Activated naive CD4-positive, alpha-beta T cell treated with Interleukin-2 at 50 U/mL for 16 hours (primary cell): Measurements from ENCODE around the gene NRIP2.
"Not testable (repeated sequence)": the region's sequence is repeated elsewhere in the genome, so short reads cannot be mapped to it uniquely, and the experiment has no call there.

Experiments
- DNase-seq: peaks from one replicate; pipeline ENCODE4 v3.0.0-alpha.2; 2020

NRIP2 gene, protein sequence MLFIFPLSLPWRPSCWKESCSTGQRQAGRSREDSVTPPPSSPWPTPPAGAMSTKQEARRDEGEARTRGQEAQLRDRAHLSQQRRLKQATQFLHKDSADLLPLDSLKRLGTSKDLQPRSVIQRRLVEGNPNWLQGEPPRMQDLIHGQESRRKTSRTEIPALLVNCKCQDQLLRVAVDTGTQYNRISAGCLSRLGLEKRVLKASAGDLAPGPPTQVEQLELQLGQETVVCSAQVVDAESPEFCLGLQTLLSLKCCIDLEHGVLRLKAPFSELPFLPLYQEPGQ

DNA sequence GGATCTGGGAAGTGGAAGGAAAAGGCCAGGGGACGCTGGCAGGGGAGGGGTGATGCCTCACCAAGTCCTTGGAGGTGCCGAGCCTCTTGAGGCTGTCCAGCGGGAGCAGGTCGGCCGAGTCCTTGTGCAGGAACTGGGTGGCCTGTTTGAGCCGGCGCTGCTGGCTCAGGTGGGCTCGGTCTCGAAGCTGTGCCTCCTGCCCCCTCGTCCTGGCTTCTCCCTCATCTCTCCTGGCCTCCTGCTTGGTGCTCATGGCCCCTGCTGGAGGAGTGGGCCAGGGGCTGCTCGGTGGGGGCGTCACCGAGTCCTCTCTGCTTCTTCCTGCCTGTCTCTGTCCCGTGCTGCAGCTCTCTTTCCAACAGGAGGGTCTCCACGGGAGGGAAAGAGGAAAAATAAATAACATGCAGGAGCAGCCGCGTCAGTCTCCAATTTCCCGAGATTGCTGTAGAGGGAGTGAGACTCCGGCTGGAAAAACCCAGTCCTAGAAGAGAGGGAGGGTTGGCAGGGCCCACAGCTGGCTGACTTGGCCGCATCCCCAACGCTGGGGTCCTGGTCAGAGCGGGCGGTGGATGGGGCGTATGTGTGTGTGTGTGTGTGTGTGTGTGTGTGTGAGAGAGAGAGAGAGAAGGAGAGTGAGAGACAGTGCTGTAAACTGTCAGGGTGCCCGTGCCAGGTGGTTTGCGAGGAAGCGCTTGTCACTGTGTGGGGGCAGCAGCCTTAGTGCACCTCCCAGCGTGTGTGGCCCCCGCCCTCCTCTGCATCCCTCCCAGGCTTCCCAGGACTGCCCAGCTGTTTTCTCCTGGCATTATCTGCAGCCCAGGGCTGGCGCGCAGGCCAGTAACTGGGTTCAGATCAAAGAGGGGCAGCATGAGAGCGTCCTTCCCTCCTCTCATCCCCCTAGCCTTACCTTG lies at the start of gene NRIP2:
TSS of gene NRIP2 (minus strand) at position 455 of the 911 bp plus-strand sequence. CDS start at position 403, 52 bp downstream.
- no peak for DNase-seq

DNA sequence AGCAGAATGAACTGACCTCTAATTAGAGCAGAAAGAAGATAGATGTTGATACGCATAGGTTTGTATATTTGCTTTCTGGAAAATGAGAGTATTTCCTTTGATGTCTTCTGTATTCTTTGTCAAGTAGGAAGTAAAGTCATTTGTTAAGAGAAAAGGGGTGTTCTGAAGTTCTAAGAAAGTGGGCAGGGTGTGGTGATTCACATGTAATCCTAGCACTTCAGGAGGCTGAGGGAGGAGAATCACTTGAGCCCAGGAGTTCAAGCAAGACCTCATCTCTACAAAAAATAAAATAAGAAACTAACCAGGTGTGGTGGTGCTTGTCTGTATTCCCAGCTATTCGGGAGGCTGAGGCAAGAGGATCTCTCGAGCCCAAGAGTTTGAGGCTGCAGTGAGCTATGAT lies 45.0 kb upstream of the NRIP2 start:
- no peak for DNase-seq

DNA sequence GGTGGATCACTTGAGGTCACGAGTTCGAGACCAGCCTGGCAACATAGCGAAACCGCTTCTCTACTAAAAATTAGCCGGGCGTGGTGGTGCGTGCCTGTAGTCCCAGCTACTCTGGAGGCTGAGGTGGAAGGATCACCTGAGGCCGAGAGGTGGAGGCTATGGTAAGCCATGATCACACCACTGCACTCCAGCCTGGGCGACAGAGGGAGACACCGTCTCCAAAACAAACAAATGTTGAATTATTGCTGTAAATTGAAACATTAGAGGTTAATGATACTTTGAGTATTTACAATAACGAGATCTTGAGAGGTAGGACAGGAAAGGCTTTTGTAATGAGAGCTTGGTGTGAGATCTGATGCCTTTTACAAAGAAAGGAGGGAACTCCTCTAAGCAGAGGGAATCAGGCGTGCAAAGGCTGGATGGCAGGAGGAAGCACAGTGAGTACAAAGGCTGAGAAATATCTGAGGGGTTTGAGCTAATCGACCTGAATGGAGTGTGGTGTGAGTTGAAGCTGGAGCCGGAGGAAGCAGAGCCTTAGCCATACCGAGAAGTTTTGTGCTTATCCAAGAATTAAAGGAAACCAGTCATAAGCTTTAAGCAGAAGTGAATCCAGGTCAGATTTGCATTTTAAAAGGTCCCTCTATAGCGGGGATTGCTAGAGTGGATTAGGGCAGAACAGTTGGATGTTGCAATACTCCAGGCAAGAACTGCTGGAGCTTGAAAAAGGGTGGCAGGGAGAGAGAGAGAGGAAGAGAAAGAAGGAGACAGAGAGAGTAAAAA lies 43.3 kb upstream of the NRIP2 start:
- DNase-seq, result no peak

DNA sequence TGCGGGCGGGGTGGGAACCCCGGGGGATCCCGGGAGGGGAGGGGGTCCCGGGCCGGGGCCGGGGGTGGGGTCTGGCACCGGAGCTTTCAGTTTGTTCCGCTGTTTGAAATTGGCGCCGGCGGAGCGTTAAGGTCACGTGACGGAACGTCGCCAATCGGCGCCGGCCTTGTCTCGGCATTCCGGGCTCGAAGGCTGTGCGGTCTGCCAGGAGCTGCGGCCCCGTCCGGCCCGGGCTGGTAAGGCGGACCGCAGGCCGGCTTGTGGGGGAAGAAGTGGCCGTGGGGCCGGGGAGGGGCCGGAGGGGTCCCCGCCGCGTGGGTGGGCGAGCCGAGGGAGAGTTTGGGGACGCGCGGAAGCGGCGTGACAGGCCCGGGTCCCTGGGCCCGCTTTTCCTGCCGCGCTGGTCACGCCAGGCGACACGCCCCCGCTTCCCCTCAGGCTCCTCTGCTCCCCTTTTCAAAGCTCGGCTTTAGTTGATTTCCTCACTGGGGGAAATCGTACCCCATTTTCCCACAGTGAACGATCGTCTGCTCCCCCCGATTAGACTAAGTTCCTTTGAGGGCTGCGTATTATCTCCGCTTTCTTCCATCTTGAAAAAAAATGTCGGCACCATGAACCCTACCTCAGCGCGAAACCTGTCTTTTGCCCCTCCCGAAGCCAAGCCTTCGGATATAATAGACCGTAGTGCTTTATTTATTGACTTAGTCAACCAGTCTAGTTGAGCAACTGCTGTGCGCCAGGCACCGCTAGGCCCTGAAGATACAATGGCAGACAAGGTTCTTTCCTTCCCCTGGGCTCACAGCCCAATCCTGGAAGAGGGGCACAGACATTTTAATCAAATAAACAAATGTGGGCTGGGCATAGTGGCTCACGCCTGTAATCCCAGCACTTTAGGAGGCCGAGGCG lies 42.5 kb upstream of the NRIP2 start, which contains the start of the genes FOXM1 and RHNO1:
TSS of gene FOXM1 (minus strand) at position 128 of the 906 bp plus-strand sequence. CDS start 2,696 bp downstream, outside the sequence.
TSS of gene RHNO1 (plus strand) at position 177 of the 906 bp plus-strand sequence. CDS start 8,144 bp downstream, outside the sequence.
- peak; percentile 89 for DNase-seq

DNA sequence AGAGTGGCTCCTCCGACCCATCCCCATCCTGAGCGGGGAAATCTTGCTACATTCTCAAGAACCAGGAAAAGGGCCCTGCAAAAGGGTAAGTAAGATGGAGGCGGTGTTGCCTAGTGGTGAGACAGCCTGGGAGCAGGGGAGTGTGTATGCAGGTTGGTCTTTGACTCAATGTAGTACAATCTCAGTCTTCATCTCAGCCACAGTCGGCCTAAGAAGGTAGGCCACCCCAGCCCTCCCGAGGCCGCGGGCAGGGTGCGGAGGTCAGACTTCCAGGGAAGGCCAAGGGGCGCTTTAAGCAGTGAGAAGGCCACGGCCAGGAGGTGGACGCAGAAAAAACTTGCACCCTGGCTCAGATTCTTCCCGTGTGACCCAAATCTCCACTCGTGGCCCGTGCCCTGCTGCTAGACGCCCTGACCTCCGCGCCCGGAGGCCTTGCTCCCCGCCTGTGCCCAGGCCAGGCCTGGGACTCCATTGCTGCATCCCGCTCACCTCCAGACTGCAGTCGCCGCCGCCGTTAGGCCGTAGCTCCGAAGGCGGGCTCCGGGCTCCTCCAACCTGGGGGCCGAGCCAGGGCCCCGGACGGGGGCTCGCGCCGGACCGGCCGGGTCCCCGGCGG lies 41.7 kb upstream of the NRIP2 start:
- DNase-seq, result peak; percentile 5

DNA sequence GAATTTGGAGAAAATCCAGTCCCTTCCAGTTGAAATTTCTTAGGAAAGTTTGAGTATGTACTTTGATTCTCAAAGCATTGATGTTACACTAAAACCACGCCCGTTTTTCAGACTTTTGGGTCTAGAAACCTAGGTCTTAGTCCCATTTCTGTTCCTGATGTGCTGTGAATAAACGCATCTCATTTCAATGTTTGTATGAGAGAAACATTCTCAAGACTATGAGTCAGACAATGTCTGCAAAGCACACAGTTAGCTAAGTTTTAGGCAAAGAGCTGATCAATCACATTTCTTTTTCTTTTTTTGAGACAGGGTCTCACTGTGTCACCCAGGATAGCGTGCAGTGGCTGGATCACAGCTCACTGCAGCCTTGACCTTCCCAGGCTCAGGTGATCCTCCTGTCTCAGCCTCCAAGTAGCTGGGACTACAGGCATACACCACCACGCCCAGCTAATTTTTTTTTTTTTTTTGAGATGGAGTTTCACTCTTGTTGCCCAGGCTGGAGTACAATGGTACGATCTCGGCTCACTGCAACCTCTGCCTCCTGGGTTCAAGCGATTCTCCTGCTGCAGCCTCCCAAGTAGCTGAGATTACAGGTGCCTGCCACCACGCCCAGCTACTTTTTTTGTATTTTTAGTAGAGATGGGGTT lies 34.3 kb upstream of the NRIP2 start:
- not testable (repeated sequence) for DNase-seq

DNA sequence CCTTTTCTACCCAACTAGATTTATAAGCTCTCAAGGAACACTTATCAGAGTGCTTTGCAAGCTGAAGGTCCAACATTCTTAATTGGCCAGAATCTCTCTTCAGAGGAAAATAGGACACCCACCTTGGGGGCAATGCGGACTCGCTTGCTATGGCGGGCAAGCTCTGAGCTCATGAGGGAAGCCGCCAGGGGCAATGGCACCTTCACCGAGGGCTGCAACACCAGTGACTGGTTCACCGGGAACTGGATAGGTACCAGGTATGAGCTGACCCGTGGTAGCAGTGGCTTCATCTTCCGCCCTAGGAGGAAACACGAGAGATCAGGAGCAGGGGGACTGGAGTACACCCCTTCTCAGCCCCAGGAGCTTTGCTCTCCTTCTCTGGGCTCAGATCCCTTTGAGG lies 29.4 kb upstream of the NRIP2 start:
- DNase-seq, result no peak

DNA sequence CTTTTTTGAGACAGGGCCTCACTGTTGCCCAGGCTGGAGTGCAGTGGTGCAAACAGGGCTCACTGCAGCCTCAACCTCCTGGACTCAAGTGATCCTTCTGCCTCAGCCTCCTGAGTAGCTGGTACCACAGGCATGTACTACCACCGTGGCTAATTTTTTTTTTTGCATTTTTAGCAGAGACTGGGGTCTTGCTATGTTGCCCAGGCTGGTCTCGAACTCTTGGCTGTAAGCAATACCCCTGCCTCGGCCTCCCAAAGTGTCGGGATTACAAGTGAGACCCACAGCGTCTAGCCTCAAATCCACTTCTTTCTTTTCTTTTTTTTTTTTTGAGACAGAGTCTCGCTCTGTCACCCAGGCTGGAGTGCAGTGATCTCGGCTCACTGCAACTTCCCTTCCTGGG lies 28.6 kb upstream of the NRIP2 start:
- not testable (repeated sequence) for DNase-seq

DNA sequence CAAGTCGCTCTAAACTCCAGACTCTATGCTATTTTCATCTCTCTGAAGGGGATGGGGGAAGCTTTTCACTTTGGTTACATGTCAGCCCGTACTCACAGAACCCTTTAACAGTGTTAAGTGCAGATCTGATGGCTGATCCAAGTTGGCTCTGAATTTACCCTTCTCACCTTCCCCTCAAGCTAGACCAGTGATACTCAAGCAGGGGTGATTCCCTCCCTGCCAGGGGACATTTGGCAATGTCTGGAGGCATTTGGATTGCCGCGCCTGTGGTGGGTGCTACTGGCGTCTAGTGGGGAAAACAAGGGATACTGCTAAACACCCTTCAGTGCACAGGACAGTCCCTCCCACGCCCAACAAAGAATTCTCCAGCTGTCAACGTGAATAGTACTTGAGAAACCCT lies 28.0 kb upstream of the NRIP2 start:
- DNase-seq, result no peak

DNA sequence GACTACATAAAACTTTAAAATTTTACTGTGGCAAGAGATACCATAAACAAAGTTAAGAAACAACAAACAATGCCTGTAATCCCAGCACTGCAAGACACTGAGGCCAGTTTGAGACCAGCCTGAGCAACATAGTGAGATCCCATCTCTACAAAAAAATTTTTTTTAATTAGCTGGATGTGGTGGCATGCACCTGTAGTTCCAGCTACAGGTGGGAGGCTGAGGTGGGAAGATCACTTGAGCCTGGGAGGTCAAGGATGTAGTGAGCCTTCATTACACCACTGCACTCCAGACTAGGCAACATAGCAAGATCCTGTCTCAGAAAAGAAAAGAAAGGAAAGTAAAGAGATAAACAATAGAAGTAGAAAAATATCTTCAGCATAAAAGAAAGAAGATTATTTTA lies 25.3 kb upstream of the NRIP2 start:
- DNase-seq, result no peak

DNA sequence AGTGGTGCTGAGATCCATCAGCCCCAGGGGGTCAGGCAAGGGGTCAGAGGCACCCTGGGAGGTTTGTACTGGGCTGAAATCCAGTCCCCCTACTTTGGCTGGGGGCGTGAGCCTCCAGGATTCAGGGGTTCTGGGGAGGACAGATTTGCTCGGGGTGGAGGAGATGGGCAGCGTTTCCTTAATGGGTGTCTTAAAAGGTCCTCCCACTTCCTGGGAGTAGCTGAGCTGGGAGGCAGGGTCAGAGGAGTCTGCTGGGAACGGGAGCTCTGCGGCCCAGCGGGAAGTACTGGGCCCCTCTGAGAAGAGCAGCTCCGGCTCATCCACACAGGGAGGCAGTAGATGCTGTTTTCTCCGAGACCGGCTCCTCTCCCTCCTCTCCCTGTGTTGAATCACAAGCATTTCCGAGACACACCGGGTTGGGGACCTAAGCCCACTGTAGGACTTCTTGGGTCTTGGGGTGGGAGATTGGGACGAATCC lies 24.1 kb upstream of the NRIP2 start:
- DNase-seq, result no peak

DNA sequence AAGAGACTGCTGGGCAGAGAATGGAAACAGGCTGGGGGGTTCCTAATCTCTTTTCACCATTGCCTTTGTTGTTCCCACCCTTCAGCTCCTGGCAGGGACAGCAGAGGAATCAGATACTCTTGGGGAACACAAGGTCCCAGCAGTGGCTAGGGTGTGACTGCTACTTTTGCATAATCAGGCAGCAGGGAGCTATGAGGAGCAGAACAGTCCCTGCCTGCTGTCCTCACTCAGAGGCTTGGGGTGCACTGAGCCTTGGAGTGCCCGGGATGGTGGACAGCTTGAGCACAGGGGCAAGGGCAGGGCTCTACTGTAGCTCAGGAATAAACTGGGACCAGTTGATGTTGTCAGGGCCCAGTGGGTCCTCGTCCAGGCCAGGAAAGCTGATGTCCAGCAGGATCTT lies 23.5 kb upstream of the NRIP2 start:
- DNase-seq, result no peak

DNA sequence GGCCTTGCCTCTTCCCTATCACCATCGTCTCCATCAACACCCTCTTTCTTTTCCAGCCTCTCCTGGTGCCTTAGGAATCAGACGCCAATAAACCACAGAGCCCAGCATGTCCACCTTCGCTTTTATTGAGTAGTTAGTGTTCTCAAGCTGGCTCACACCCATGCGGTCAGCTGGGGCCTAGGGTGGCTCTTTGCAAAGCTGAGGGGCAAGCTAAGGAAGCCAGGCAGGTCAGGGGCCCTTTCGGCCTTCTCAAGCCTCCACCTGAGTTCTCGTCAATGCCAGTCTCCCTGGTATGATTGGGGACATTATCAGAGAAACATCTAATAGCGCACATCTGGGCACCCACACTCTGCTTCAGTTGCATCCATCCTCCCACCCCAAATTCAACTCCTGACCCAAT lies 22.7 kb upstream of the NRIP2 start:
- DNase-seq, result no peak

DNA sequence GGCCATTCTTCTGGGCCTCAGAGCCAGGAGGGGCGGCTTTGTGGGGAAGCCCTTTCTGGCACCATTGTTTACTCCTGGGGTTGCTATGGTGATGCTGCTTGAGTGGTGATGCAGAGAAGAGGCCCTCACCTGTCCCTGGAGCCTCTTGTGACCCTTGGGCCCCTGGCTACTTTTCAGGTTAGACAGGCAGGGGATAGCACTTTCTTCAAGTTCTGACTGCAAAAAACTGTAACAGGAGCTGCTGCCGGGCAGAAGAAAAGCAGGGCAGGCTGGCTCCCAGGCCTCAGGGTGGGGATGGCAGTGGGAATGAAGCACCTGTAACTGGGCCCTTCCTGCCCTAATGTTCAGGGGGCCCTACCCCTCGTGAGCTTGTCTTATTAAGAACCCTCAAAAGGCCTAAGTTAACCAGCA lies 22.2 kb upstream of the NRIP2 start, which contains the start of gene TEX52:
TSS of gene TEX52 (minus strand) at position 19 of the 411 bp plus-strand sequence. CDS start at position 6, 13 bp downstream.
- DNase-seq, result no peak

DNA sequence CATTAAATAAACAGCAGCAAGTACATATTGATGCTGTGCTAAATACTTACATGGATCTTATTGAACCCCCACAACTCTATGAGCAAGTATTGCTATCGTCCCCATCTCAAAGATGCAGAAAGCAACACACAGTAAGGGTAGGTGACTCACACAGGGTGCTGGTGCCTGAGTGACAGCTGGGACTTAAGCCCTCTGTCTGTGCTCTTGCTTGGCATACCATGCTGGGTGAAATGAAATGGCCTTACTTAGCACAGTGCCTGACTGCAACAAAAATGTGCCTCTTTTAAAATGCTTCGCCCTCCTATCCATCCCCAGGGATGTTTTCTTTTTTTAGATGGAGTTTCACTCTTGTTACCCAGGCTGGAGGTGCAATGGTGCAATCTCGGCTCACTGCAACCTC lies 21.2 kb upstream of the NRIP2 start:
- no peak for DNase-seq

DNA sequence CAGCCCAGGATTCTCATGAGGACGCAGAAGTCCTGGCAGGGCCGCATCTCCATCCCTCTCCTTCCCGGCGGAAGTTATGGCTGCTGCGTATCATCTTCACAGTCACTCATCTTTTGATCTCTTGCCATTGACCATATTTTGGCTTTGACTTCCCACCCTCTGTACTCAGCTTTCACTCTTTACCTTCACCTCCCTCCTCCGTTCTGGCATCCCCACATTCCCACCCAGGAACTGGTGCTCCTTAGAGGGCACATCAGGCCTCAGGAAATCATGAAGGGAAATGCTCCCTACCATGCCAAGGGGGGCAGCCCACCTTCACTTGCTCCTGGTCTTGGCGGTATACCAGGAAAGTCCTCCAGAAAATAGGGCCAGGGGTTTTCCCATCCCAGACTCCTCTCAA lies 20.7 kb upstream of the NRIP2 start:
- no peak for DNase-seq

DNA sequence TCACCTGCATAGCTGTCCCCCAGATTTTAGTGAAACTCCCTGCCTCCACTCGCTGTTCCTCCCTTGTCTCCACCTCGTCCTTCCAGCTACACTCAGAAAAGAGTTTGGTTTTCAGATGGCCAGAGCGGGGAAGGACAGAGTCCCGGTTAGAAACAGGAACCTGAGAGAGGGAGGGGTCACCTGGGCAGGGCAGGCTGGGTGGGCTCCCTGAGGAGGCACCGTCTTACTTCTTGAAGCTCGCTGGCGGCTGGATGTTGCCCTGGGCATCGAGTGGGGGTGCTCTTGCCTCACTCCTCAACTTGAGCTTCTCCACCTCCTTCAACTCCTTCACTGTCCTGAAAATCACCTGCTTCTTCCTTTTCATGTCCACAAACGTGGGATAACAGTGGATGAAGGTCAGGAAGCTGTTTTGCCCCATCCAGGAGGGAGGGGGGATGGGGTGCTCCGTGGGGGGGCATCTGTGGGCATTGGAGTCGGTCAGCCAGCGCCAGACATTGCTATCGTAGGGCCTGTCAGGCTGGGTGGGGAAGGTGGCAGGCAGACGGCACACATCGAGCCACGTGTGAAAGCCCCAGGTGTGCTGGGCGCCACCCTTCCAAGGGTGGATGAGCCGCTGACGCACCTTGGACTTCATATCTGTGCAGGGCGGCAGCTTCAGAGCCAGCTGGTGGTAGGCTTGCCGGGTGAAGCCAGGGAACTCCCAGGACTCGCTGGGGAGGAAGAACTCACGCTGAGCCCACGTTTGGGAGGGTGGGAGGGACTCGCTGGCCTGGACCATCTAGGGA lies 20.0 kb upstream of the NRIP2 start:
- no peak for DNase-seq

DNA sequence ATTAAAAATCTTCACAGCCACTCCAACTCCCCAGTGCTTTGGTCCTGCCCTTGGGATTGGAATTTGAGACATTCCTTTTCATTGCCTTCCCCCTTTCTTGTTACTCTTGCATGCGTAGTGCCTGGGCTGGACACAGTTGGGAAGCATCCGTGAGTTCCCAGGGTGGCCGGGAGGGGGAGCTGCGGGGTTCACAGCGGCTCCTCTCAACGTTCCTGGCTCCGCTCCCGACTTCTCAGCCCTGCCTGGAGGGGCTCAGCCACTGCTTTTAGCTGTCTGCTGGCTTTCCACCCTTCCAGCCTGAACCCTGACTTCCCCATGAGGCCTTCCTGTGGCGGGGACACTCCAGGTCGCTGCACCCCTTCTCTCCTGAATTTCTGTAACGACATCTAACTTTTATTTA lies 18.8 kb upstream of the NRIP2 start:
- DNase-seq, result peak; percentile 51

DNA sequence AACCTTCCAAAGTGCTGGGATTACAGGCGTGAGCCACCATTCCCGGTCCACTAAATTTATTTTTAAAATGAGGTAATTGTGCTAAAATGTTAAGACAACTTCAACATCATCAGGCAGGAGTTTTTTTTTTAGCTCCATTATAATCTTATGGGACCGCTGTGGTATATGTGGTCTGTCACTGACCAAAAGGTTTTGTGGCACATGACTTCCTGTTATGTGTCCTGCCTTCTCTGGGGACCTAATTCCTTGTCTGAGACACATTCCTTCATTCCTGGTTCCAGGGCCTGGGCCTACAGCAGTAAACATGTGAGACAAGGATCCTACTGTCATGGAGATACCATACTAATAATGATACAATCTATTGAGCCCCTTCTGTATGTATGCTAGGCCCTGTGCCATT lies 17.1 kb upstream of the NRIP2 start:
- no peak for DNase-seq

DNA sequence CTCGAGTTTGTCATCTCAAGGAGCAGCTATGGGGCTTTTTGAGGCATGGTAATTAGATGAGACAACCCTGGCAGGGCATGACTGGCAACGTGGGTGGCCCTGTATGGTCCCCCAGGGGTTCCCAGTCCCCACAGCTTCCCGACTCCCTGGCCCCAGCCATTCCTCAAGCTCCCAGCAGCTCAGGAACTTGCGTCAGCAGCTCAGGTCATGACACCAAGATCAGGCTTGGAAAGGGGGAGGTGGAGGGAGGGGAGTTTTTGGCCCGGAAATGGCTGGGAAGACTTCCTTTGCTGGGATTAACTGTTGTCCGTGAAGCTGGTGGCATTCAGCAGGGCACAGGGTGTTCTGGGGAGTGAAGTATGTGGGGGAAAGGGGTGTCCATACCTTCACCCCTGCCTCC lies 10.4 kb upstream of the NRIP2 start:
- no peak for DNase-seq
